HepG2 (cell line): ENCODE measurements around the gene WWC2. TPM values are rescaled to one million over a fixed set of nuclear protein-coding genes. Genes with fewer than 3 reads are reported as not detected.
A peak's percentile ranks its signal among the peaks of the same experiment; 100 is the strongest.

ENCODE experiments used
- GFI1 ChIP-seq: sonication (generic); formaldehyde crosslinking; IDR thresholded peaks from 2 replicates; pipeline ENCODE4 v1.5.0; 2020; ENCODE audit warnings: missing genetic modification reagents, mild to moderate bottlenecking, borderline replicate concordance
- HDAC1 ChIP-seq: sonication (generic); formaldehyde crosslinking; IDR thresholded peaks from 2 replicates; pipeline ENCODE4 v1.5.1; 2020; ENCODE audit warnings: mild to moderate bottlenecking, missing genetic modification reagents
- MXI1 ChIP-seq: IDR thresholded peaks from 3 replicates; pipeline ENCODE4 v1.6.1; 2012; ENCODE audit warnings: low read depth, low read length, inconsistent platforms, borderline replicate concordance
- PHF21A ChIP-seq: sonication (generic); formaldehyde crosslinking; IDR thresholded peaks from 2 replicates; pipeline ENCODE4 v1.5.0; 2020; ENCODE audit warnings: mild to moderate bottlenecking, missing genetic modification reagents
- RAD21 ChIP-seq: fragments of 450-650 bp; formaldehyde crosslinking; IDR thresholded peaks from 2 replicates; pipeline ENCODE4 v1.5.0; 2020; ENCODE audit warnings: mild to moderate bottlenecking
- SKI ChIP-seq: fragments of 450-650 bp; IDR thresholded peaks from one replicate; pipeline ENCODE4 v1.6.1; 2018; ENCODE audit warnings: mild to moderate bottlenecking; ENCODE audit not compliant: partially characterized antibody
- TRIM24 ChIP-seq: sonication (generic); formaldehyde crosslinking; IDR thresholded peaks from 2 replicates; pipeline ENCODE4 v1.8.0; 2022; ENCODE audit warnings: mild to moderate bottlenecking, missing genetic modification reagents
- ZNF367 ChIP-seq: sonication (generic); formaldehyde crosslinking; IDR thresholded peaks from 2 replicates; pipeline ENCODE4 v1.4.0; 2020; ENCODE audit warnings: missing genetic modification reagents, borderline replicate concordance
- ZNF446 ChIP-seq: sonication (generic); formaldehyde crosslinking; IDR thresholded peaks from 2 replicates; pipeline ENCODE4 v1.5.0; 2020; ENCODE audit warnings: mild to moderate bottlenecking, missing genetic modification reagents
- ZNF569 ChIP-seq: sonication (generic); formaldehyde crosslinking; IDR thresholded peaks from 2 replicates; pipeline ENCODE4 v1.5.0; 2020; ENCODE audit warnings: mild to moderate bottlenecking, missing genetic modification reagents, moderate library complexity, borderline replicate concordance
- ZNF629 ChIP-seq: sonication (generic); formaldehyde crosslinking; conservative IDR thresholded peaks from 2 replicates; pipeline ENCODE4 v1.5.0; 2020; ENCODE audit warnings: missing genetic modification reagents
- ZNF777 ChIP-seq: sonication (generic); formaldehyde crosslinking; IDR thresholded peaks from 2 replicates; pipeline ENCODE4 v1.4.0; 2020; ENCODE audit warnings: missing genetic modification reagents
- polyA plus RNA-seq, 8 experiments: library from polyadenylated mRNA; depleted of rRNA in 3 of 8; stranded (reverse) in 7 of 8; unstranded in 1 of 8; fragments of >200 nt; fragmentation: Illumina TruSeq in 4 of 8; extraction: Trizol in 4 of 8; gene quantifications; 2 replicates each; pipeline versions ENCODE4 v1.2.1 to v1.2.3, GENCODE V29; 2011 to 2016; ENCODE audit warnings: low read depth in 4 of 8, missing spikeins in 1 of 8, mixed read lengths in 1 of 8; ENCODE audit not compliant: insufficient read depth in 1 of 8
- total RNA-seq, 5 experiments: library from RNA; depleted of rRNA; stranded (reverse); fragments of >200 nt; fragmentation: Illumina TruSeq; extraction: Trizol; gene quantifications; 2 replicates each; pipeline ENCODE4 v1.2.3, GENCODE V29; 2016; ENCODE audit warnings: low read depth in 1 of 5
- TF ChIP-seq, protein P1 (sequence below): sonication (generic); formaldehyde crosslinking; IDR thresholded peaks from 2 replicates; pipeline ENCODE4 v1.5.0; 2020; ENCODE audit warnings: mild to moderate bottlenecking, missing genetic modification reagents, moderate library complexity
- TF ChIP-seq, protein P2 (sequence below): sonication (generic); formaldehyde crosslinking; IDR thresholded peaks from 2 replicates; pipeline ENCODE4 v1.5.0; 2020; ENCODE audit warnings: mild to moderate bottlenecking, missing genetic modification reagents
- TF ChIP-seq, protein P3 (sequence below): sonication (generic); formaldehyde crosslinking; IDR thresholded peaks from 2 replicates; pipeline ENCODE4 v1.5.0; 2020; ENCODE audit warnings: missing genetic modification reagents
- TF ChIP-seq, protein P4 (sequence below): sonication (generic); formaldehyde crosslinking; IDR thresholded peaks from 2 replicates; pipeline ENCODE4 v1.4.0; 2020; ENCODE audit warnings: mild to moderate bottlenecking, missing genetic modification reagents

Gene WWC2
- total and polyA plus RNA-seq, 2 of the 13 experiments (the other 11 are each of a cell fraction or from before 2014, with no cell fraction given) = 40.0 to 50.1 TPM

DNA sequence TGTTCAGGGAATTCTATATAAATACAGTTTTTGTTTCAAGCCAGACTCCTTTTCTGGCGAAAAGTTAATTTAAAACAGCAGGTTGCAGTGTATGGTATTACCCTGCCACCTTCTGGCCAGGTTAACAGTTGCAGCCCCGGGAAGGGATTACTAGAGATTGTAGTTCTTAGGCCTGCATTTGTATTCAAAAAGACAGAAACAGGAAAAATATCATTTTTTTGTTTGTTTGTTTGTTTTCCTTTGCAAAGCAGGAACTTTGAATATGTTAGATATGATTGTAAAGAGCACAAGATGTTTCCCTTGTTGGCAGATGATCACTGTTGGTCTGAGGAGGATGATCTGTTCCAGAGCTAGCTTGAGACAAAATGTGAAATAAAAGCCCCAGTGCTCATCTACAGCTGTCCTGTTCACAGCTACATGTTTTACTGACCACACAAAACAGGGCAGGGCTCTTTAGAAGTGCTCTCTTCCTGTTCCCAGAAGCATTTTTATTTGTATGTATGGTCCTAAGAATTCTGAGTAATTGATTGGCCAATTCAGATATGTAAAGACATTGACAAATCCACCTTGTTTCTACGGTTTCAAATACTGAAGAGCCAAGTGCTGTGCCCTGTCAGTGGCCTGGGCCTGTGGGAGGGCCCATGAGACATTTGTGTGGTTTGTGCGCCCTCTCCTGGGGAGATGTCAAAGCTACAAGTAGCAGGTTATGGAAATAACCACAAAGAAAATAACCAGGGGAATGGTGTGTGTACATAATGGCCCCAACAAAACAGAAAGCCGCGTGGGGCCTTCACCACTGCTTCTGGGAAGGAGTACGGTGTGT lies 163.1 kb downstream of the WWC2 start (continued):
- TF ChIP-seq, protein P1, sequence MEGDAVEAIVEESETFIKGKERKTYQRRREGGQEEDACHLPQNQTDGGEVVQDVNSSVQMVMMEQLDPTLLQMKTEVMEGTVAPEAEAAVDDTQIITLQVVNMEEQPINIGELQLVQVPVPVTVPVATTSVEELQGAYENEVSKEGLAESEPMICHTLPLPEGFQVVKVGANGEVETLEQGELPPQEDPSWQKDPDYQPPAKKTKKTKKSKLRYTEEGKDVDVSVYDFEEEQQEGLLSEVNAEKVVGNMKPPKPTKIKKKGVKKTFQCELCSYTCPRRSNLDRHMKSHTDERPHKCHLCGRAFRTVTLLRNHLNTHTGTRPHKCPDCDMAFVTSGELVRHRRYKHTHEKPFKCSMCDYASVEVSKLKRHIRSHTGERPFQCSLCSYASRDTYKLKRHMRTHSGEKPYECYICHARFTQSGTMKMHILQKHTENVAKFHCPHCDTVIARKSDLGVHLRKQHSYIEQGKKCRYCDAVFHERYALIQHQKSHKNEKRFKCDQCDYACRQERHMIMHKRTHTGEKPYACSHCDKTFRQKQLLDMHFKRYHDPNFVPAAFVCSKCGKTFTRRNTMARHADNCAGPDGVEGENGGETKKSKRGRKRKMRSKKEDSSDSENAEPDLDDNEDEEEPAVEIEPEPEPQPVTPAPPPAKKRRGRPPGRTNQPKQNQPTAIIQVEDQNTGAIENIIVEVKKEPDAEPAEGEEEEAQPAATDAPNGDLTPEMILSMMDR (CRISPR knock-in tag) = peak; percentile 89
- TF ChIP-seq, protein P2, sequence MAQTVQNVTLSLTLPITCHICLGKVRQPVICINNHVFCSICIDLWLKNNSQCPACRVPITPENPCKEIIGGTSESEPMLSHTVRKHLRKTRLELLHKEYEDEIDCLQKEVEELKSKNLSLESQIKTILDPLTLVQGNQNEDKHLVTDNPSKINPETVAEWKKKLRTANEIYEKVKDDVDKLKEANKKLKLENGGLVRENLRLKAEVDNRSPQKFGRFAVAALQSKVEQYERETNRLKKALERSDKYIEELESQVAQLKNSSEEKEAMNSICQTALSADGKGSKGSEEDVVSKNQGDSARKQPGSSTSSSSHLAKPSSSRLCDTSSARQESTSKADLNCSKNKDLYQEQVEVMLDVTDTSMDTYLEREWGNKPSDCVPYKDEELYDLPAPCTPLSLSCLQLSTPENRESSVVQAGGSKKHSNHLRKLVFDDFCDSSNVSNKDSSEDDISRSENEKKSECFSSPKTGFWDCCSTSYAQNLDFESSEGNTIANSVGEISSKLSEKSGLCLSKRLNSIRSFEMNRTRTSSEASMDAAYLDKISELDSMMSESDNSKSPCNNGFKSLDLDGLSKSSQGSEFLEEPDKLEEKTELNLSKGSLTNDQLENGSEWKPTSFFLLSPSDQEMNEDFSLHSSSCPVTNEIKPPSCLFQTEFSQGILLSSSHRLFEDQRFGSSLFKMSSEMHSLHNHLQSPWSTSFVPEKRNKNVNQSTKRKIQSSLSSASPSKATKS (CRISPR knock-in tag) = 0 out of 2 replicates have a peak, but pooled peaks have one; percentile 51
- TF ChIP-seq, protein P3, sequence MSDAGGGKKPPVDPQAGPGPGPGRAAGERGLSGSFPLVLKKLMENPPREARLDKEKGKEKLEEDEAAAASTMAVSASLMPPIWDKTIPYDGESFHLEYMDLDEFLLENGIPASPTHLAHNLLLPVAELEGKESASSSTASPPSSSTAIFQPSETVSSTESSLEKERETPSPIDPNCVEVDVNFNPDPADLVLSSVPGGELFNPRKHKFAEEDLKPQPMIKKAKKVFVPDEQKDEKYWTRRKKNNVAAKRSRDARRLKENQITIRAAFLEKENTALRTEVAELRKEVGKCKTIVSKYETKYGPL (CRISPR knock-in tag) = no peak
- no peak for TF ChIP-seq ZNF777
- 0 out of 2 replicates have a peak, but pooled peaks have one; percentile 36 for TF ChIP-seq GFI1
- TF ChIP-seq ZNF569 = no peak
- TF ChIP-seq MXI1 = peak; percentile 38; the same call in 1 of the 3 replicates
- 0 out of 2 replicates have a peak, but pooled peaks have one; percentile 30 for TF ChIP-seq HDAC1 (CRISPR knock-in tag)
- TF ChIP-seq ZNF446 = 0 out of 2 replicates have a peak, but pooled peaks have one; percentile 30
- TF ChIP-seq TRIM24 (CRISPR knock-in tag) = no peak
- no peak for TF ChIP-seq ZNF629 (CRISPR knock-in tag)
- peak; percentile 82 for TF ChIP-seq RAD21
- TF ChIP-seq SKI = no peak
- TF ChIP-seq, protein P4, sequence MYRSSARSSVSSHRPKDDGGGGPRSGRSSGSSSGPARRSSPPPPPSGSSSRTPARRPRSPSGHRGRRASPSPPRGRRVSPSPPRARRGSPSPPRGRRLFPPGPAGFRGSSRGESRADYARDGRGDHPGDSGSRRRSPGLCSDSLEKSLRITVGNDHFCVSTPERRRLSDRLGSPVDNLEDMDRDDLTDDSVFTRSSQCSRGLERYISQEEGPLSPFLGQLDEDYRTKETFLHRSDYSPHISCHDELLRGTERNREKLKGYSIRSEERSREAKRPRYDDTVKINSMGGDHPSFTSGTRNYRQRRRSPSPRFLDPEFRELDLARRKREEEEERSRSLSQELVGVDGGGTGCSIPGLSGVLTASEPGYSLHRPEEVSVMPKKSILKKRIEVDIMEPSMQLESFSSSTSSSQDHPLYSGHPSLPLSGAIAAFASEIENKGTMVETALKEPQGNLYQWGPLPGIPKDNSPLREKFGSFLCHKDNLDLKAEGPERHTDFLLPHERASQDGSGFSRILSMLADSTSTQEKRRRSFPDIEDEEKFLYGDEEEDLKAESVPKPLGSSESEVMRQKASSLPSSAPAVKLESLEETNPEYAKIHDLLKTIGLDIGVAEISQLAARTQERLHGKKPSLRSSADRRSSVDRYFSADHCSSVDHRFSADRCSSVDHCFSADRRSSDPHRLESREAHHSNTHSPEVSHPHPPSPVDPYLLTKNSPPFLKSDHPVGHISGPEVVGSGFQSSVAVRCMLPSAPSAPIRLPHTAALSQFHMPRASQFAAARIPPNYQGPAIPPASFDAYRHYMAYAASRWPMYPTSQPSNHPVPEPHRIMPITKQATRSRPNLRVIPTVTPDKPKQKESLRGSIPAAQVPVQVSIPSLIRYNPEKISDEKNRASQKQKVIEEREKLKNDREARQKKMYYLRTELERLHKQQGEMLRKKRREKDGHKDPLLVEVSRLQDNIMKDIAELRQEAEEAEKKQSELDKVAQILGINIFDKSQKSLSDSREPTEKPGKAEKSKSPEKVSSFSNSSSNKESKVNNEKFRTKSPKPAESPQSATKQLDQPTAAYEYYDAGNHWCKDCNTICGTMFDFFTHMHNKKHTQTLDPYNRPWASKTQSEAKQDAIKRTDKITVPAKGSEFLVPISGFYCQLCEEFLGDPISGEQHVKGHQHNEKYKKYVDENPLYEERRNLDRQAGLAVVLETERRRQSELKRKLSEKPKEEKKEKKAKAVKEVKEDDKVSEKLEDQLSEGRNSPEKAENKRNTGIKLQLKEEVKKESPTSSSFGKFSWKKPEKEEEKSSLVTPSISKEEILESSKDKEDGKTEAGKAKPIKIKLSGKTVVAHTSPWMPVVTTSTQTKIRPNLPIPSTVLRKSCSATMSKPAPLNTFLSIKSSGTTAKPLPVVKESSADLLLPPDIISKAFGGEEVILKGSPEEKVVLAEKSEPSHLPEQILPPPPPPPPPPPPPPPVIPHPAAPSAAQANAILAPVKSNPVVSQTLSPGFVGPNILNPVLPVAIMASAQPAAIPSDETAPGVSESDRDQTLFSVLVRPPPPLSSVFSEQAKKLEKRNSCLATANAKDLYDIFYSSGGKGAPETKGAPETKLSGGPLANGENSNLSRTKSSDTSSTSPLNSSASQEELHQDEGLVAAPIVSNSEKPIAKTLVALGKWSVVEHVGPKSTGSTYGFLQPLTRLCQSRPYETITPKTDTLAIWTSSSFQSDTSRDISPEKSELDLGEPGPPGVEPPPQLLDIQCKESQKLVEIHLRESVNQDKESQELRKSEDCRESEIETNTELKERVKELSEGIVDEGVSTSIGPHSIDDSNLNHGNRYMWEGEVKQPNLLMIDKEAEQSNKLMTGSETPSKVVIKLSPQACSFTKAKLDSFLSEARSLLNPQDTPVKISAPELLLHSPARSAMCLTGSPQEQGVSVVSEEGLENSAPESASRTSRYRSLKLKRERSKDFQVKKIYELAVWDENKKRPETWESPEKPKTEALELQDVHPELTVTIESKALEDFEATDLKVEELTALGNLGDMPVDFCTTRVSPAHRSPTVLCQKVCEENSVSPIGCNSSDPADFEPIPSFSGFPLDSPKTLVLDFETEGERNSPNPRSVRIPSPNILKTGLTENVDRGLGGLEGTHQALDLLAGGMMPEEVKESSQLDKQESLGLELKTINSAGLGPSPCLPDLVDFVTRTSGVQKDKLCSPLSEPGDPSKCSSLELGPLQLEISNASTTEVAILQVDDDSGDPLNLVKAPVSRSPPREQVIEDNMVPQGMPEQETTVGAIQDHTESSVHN (CRISPR knock-in tag) = no peak
- TF ChIP-seq ZNF367 (CRISPR knock-in tag) = no peak
- TF ChIP-seq PHF21A = peak; percentile 53; the same call in 1 of the 2 replicates
